ENCODE results near the gene PTPRN2. TPM values are rescaled to one million over a fixed set of nuclear protein-coding genes. Genes with fewer than 3 reads are reported as not detected.

PTPRN2 gene
- total and polyA plus RNA-seq, 2 of the 8 experiments (the other 6 are each of a cell fraction or from before 2014, with no cell fraction given), result 2.6 to 4.5 TPM

GRCh38 chr7:158531661-158532060 lies 56.0 kb downstream of the PTPRN2 start:
- Histone ChIP-seq H2BK5ac (ENCODE audit: low read depth, low read length) (no peak overlapping the region), H2BK12ac (ENCODE audit: low read depth, low read length) (no peak overlapping the region), H3K36me3 (ENCODE audit: control insufficient read depth in 2 of 4, insufficient read depth in 4 of 4, low read length in 3 of 4) (no peaks in the 10 kb centered on the region), H2AFZ (ENCODE audit: low read length) (no peak overlapping the region), H2BK120ac (replicated peaks; ENCODE audit: low read depth, low read length) (no peak overlapping the region), H3K4me3 (ENCODE audit: extremely low read depth in 1 of 4, insufficient read depth in 2 of 4, low read depth in 3 of 4, low read length in 4 of 4) (no peak overlapping the region), H3K23me2 (ENCODE audit: low read depth, low read length) (no peaks in the 10 kb centered on the region), H2AK5ac (ENCODE audit: low read depth, low read length) (no peak overlapping the region), H4K91ac (replicated peaks; ENCODE audit: insufficient read length, low read length) (no peak overlapping the region), H2BK20ac (ENCODE audit: low read length) (no peak overlapping the region), H3K79me1 (ENCODE audit: low read depth, low read length) (no peaks in the 10 kb centered on the region), H3K9ac (replicated peaks in 1 of 4; ENCODE audit: extremely low read depth in 1 of 4, low read depth in 3 of 4, low read length in 3 of 4) (no peak overlapping the region), H3K18ac (ENCODE audit: extremely low read depth, low read length) (no peak overlapping the region), H3K14ac (ENCODE audit: insufficient read length) (no peak overlapping the region), H3K23ac (ENCODE audit: insufficient read length) (no peak overlapping the region), H4K8ac (ENCODE audit: extremely low read depth, insufficient read depth, low read length) (no peak overlapping the region), H3K79me2 (ENCODE audit: control insufficient read depth in 1 of 2, insufficient read depth in 2 of 2, low read length in 2 of 2) (no peaks in the 10 kb centered on the region), H3K4me1 (replicated peaks in 1 of 4; ENCODE audit: control insufficient read depth in 3 of 4, insufficient read depth in 4 of 4, low read length in 3 of 4) (no peaks in the 10 kb centered on the region), H2BK15ac (ENCODE audit: low read length) (no peak overlapping the region), H3K4ac (replicated peaks; ENCODE audit: insufficient read length, low read depth, low read length) (no peak overlapping the region), H3K56ac (replicated peaks; ENCODE audit: insufficient read length, low read depth, low read length) (no peak overlapping the region), H3K27me3 (replicated peaks in 1 of 4; ENCODE audit: control insufficient read depth in 3 of 4, extremely low read depth in 1 of 4, insufficient read depth in 3 of 4, low read length in 3 of 4) (no peaks in the 10 kb centered on the region), H3K27ac (ENCODE audit: low read depth, low read length) (no peak overlapping the region), H4K5ac (ENCODE audit: insufficient read length, low read depth, low read length) (no peak overlapping the region), H3K4me2 (ENCODE audit: insufficient read depth in 1 of 2, low read depth in 2 of 2, low read length in 2 of 2) (no peak overlapping the region), H4K20me1 (replicated peaks in 1 of 2; ENCODE audit: control insufficient read depth in 1 of 2, insufficient read depth in 2 of 2, low read length in 2 of 2) (peaks cover 0 to 2% of the 10 kb centered on the region in 2 experiments), H3K9me3 (ENCODE audit: insufficient read depth in 2 of 2, low read depth in 1 of 2, low read length in 1 of 2) (peaks cover 0 to 4% of the 10 kb centered on the region in 2 experiments; a peak in 1 of 4 replicates)
- ChIA-PET CTCF (ENCODE audit: partially characterized antibody) (interaction anchor here (1.1 kb wide), 1 partner anchor 13 kb away, joined by 3 read pairs; no protein-coding TSS in a partner anchor), POLR2A (ENCODE audit: partially characterized antibody) (no interaction called here)
- no peak for DNase-seq (ENCODE audit: low read depth in 1 of 2, low spot score in 2 of 2)
- no peak for FAIRE-seq
- TF ChIP-seq JUN (IDR thresholded peaks at IDR 0.05; ENCODE audit: low read depth, low read length), result no peak
- TF ChIP-seq HDAC6 (IDR thresholded peaks at IDR 0.05; ENCODE audit: low read depth, low read length), result no peak
- TF ChIP-seq TAF7 (optimal IDR thresholded peaks at IDR 0.05; ENCODE audit: borderline replicate concordance, low read depth, low read length), result no peak
- no peak for TF ChIP-seq TBP (IDR thresholded peaks at IDR 0.05; ENCODE audit: low read depth, low read length)
- WGBS, 2 experiments (ENCODE audit: extremely low coverage in 1 of 2, insufficient coverage in 1 of 2, insufficient read length in 1 of 2, insufficient replicate concordance in 2 of 2, low coverage in 1 of 2, low lambda C conversion rate in 2 of 2, missing lambda C conversion rate in 1 of 2), result 90% methylated on average over 11 of the region's 11 CpGs; no CpG with 5 or more reads in 1 of the 2 experiments

All from H1 (cell line).